ENCODE data around the gene OR8G1.

GRCh38 chr11:124210421-124210820 lies 30.5 kb upstream of the OR8G1 start:
- TF ChIP-seq CTCF (IDR thresholded peaks at IDR 0.05) (no peak), REST (IDR thresholded peaks at IDR 0.05; ENCODE audit: insufficient read depth in 1 of 2, low read depth in 2 of 2, low read length in 1 of 2) (no peak), POLR2AphosphoS5 (IDR thresholded peaks at IDR 0.05; ENCODE audit: low read depth, low read length) (no peak), SIN3A (IDR thresholded peaks at IDR 0.05; ENCODE audit: borderline replicate concordance, insufficient read depth, low read depth, low read length) (no peak)

Measured in Panc1 (cell line).